Osteocyte (in vitro differentiated cells): Measurements from ENCODE around the gene HLA-C. TPM values are rescaled to one million over a fixed set of nuclear protein-coding genes. Genes with fewer than 3 reads are reported as not detected.

Experiments used
- DNase-seq: peaks from one replicate; pipeline ENCODE4 v3.0.0; 2021; ENCODE audit warnings: mixed read lengths; ENCODE audit not compliant: unreplicated experiment; ENCODE audit errors: extremely low spot score
- H3K27ac Mint-ChIP-seq: one replicate; pipeline ENCODE4 v1.8.0; 2021; ENCODE audit warnings: mild to moderate bottlenecking, mixed read lengths; ENCODE audit not compliant: unreplicated experiment
- H3K27me3 Mint-ChIP-seq: one replicate; pipeline ENCODE4 v1.8.0; 2021; ENCODE audit warnings: mixed read lengths; ENCODE audit not compliant: unreplicated experiment
- H3K36me3 Mint-ChIP-seq: one replicate; pipeline ENCODE4 v1.8.0; 2021; ENCODE audit warnings: mixed read lengths; ENCODE audit not compliant: unreplicated experiment
- H3K4me1 Mint-ChIP-seq: one replicate; pipeline ENCODE4 v1.8.0; 2021; ENCODE audit warnings: mixed read lengths; ENCODE audit not compliant: unreplicated experiment
- H3K4me3 Mint-ChIP-seq: one replicate; pipeline ENCODE4 v1.8.0; 2021; ENCODE audit warnings: mild to moderate bottlenecking, moderate library complexity, mixed read lengths; ENCODE audit not compliant: unreplicated experiment
- H3K9me3 Mint-ChIP-seq: one replicate; pipeline ENCODE4 v1.8.0; 2021; ENCODE audit warnings: mixed read lengths; ENCODE audit not compliant: unreplicated experiment
- total RNA-seq: library from RNA; stranded (reverse); gene quantifications from 2 replicates; pipeline ENCODE4 v1.2.1, GENCODE V29; 2021
- TF ChIP-seq, protein P1 (sequence below): fragments of 200-600 bp; sonication (generic); IDR thresholded peaks from 2 replicates; pipeline ENCODE4 v1.5.0; 2021; ENCODE audit warnings: antibody characterized with exemption, mild to moderate bottlenecking, moderate library complexity

HLA-C gene
- total RNA-seq, 1 donor from 2014 or later, result 408 TPM

DNA sequence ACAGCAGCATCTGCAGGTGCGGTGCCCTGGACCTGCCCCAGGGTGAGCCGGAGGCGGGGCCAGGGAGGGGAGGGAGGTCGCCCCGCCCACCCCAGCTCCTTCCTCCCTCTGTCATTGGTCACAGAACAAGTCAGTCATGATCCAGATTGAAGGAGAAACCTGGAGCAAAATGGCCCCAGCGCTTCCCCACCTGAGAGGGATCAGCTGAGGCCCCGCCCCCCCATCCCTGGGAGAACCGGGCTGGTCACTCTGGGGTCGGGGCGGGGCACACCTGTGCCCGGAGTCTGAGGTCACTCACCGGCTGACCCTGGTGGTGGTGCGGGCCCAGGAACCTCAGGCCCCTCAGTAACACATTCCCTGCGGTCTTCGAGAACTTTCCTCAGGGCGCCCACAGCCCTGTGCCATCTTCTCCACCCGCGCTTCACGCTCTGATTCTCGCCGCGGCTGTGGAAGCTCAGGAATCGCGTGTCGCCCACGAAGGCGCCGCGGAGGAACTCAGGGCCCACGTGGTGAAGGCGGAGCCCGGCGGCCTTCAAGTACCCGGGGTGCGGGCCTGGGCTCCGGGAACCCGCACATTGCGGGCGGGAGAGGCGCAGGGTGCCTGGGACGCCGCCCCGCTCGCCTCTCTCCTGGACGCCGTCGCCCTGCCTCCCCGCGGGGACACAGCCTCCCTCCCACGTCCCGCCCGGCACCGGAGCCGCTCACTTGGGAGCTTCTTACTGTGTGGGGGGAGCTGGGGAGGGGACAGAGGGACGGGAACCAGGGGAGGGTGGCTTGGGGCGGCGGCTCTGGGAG is 36.4 kb upstream of the HLA-C start:
- no peak overlapping the region for H3K27ac Mint-ChIP-seq
- no peaks in the 10 kb centered on the region for H3K36me3 Mint-ChIP-seq
- TF ChIP-seq, protein P1, sequence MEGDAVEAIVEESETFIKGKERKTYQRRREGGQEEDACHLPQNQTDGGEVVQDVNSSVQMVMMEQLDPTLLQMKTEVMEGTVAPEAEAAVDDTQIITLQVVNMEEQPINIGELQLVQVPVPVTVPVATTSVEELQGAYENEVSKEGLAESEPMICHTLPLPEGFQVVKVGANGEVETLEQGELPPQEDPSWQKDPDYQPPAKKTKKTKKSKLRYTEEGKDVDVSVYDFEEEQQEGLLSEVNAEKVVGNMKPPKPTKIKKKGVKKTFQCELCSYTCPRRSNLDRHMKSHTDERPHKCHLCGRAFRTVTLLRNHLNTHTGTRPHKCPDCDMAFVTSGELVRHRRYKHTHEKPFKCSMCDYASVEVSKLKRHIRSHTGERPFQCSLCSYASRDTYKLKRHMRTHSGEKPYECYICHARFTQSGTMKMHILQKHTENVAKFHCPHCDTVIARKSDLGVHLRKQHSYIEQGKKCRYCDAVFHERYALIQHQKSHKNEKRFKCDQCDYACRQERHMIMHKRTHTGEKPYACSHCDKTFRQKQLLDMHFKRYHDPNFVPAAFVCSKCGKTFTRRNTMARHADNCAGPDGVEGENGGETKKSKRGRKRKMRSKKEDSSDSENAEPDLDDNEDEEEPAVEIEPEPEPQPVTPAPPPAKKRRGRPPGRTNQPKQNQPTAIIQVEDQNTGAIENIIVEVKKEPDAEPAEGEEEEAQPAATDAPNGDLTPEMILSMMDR, result no peak
- no peak for DNase-seq
- no peak overlapping the region for H3K4me3 Mint-ChIP-seq
- no peaks in the 10 kb centered on the region for H3K9me3 Mint-ChIP-seq
- peaks cover 36% of the 10 kb centered on the region for H3K27me3 Mint-ChIP-seq
- no peaks in the 10 kb centered on the region for H3K4me1 Mint-ChIP-seq

DNA sequence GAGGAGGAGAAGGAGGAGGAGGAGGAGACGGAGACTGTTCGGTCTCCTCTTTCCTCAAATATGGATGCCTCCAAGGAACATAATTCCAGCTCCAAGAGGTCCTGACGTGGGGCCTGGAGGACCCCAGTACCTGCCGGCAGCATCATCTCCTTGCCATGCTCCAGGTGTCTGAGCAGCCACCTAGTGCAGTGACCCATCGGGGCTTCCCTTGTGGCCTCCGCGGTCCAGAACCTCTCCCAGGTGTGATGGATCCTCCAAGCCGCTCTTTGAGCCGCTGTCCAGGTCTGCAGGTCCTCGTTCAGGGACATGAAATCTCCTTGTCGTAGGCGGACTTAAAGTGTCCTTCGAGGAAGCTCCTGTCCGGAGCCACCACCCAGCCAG is 35.8 kb upstream of the HLA-C start:
- no peak overlapping the region for H3K4me3 Mint-ChIP-seq
- TF ChIP-seq, protein P1, result no peak
- no peak for DNase-seq
- H3K36me3 Mint-ChIP-seq, result no peaks in the 10 kb centered on the region
- no peaks in the 10 kb centered on the region for H3K9me3 Mint-ChIP-seq
- peaks cover 35% of the 10 kb centered on the region for H3K27me3 Mint-ChIP-seq
- no peaks in the 10 kb centered on the region for H3K4me1 Mint-ChIP-seq
- H3K27ac Mint-ChIP-seq, result no peak overlapping the region

DNA sequence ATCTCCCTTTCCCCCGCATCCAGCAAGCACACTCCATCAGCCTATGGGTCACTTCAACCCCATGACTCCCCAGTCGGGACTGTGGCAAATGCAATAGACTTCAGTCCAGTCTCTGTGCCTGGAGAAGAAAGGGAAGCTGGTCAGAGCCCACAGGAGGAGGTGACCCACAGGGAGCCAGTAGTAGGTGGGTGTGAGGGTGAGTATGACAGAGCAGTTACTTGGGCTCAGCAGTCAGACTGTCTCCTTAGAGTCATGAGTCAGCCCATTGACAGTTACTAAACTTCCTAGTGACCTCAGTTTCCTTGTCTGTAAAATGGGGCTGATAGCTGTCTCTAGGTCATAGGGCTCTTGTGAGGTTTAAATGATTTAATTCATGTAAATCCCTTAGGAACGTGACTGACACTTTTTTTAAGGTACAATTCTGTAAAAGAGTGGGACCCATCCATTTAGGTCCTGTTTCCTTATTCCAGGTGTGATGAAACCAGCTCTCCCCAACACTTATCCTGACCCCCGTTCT is 33.9 kb upstream of the HLA-C start:
- no peak overlapping the region for H3K27ac Mint-ChIP-seq
- H3K36me3 Mint-ChIP-seq, result no peaks in the 10 kb centered on the region
- peaks cover 31% of the 10 kb centered on the region for H3K27me3 Mint-ChIP-seq
- no peaks in the 10 kb centered on the region for H3K4me1 Mint-ChIP-seq
- no peak for DNase-seq
- H3K9me3 Mint-ChIP-seq, result no peaks in the 10 kb centered on the region
- TF ChIP-seq, protein P1, result no peak
- H3K4me3 Mint-ChIP-seq, result no peak overlapping the region

DNA sequence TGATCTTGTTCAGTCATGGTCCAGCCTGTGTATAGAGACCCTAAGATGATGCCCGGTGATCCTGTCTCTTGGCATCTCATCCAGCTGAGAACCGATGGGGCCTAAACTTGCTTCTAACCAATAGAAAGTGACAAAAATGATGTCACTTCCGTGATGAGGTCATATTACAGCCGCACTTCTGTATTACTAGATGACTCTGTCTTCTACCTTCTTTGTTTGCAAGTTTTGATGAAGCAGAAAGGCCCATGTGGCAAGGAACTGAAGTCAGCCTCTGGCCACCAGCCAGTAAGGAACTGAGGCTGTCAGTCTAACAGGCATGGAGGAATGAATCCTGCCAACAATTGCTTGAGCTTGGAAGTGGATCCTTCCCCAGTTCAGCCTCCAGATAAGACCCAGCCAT is 32.8 kb upstream of the HLA-C start:
- Mint-ChIP-seq H3K4me3 (no peak overlapping the region), H3K36me3 (no peaks in the 10 kb centered on the region), H3K27ac (no peak overlapping the region), H3K27me3 (peaks cover 42% of the 10 kb centered on the region), H3K9me3 (no peaks in the 10 kb centered on the region), H3K4me1 (no peaks in the 10 kb centered on the region)
- TF ChIP-seq, protein P1, result no peak
- DNase-seq, result no peak

DNA sequence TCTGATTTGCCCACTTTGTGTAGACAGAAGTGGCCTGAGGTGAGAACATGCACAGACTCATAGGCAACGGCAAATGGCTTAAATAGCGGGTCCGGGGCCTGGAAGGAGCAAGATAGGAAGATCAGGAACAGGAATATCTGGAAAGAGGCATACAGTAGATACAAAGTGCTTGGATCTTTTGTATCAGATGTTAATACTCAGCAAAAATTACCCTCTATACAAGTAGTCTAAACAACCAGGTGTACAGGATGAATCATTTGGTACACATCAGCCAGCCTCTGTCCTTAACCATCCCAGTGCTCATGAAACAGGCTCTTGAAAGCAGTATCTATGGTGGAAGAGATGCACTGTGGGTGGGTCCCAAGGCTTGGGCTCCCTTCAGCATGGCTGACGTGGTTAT is 28.9 kb upstream of the HLA-C start:
- Mint-ChIP-seq H3K27me3 (peaks cover 67% of the 10 kb centered on the region), H3K36me3 (no peaks in the 10 kb centered on the region), H3K27ac (no peak overlapping the region), H3K9me3 (peaks cover 9% of the 10 kb centered on the region), H3K4me3 (no peak overlapping the region), H3K4me1 (no peaks in the 10 kb centered on the region)
- no peak for DNase-seq
- TF ChIP-seq, protein P1, result no peak
